Ramos (cell line): ENCODE data around the gene CDKN2AIP.

Experiments used
- in situ Hi-C: fragments of 300-500 bp; cut with MboI; formaldehyde crosslinking; loops from one replicate; pipeline ENCODE4 v1.14.3; 2022; ENCODE audit warnings: low sequenced_read_pairs; ENCODE audit not compliant: unreplicated experiment

CDKN2AIP gene

DNA sequence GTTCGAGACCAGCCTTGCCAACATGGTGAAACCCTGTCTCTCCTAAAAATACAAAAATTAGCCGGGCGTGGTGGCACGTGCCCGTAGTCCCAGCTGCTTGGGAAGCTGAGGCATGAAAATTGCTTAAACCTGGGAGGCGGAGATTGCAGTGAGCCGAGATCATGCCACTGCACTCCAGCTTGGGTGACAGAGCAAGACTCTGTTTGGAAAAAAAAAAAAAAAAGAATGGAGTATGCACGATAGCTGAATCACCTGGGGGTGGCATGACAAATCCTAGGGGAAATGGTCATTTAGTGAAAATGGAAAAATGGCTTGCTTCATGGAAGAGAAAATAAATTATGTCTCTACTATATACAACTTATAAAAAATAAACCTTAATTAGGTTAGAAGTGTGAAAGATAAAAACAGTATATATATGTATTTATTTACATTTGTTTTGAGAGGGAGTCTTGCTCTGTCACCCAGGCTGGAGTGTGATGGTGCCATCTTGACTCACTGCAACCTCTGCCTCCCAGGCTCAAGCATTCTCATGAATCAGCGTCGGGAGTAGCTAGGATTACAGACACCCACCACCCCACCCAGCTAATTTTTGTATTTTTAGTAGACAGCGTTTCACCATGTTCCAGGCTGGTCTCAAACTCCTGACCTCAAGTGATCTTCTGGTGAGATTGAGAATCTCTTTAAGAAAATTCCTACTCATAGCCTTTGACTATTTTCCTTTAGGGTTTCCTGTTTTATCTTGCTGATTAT is 41.1 kb downstream of the CDKN2AIP start:
- in situ Hi-C loops: no loop called here

DNA sequence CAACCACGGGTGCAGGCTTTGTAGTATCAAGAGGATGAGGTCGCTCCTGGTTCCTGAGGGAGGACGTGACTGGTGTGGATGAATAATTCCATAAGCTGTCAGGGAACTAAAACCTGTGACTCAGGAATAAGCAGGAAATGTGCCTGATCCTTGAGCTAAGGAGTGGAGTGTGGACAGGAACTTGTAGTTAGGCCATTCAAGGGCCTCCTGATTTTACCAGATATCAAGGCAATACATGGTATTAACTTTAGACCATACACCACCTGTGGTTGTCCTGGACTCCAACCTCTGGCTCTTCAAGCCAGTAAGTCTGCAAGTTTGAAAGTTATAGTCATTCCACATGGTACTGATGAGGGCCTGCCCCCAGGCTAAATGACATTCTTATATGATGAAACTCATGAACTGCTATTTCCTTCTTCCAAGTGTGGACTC is 48.4 kb downstream of the CDKN2AIP start:
- in situ Hi-C loops: no loop called here

DNA sequence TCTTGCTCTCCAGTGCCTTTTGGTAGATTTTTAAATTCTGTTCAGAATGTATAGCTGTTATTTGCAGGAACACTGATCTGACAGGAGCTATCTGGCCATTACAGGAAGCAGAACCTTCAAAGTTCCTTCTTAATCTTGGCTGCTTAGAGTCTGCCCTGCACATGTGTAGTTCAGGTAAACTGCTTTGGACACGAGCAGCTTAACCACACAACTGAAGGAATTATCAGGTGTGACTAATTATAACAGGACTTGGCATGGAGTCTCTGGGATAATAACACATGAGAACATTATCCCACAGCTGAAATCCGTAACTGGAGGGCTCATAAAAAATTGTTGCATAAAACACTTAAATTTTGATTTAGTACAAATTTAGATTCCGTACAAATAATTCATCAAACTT is 48.8 kb downstream of the CDKN2AIP start:
- in situ Hi-C loops: no loop called here

DNA sequence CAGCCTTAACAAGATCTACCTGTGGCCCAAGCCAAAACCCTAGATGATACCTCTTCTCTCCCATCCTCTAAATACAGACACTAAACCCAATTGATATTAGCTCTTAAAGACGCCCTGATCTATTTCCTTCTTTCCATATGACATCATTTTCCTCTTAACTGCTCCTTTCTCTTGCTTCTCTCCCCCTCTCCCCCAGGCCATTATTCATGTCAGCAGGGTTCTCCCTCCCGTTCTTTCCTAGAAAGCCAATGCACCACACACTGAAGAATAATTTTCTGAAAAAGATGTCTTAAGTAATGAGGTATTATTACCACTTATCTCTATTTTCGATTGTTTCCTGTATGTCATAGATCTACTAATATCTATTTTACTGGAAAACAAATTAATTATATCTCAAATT is 50.7 kb downstream of the CDKN2AIP start:
- in situ Hi-C loops: no loop called here
